ENCODE results near the gene GDPD3. TPM values are rescaled to one million over a fixed set of nuclear protein-coding genes. Genes with fewer than 3 reads are reported as not detected.

GDPD3 gene
- total and polyA plus RNA-seq, 4 donors = 0.42 to 0.71 (median 0.55) TPM

- Histone ChIP-seq H3K4me1 (ENCODE audit: control insufficient read depth in 4 of 4, insufficient read depth in 4 of 4, low read length in 3 of 4) (peaks cover 0 to 8% (median 3%) of the 10 kb centered on the region in 4 donors), H3K9ac (ENCODE audit: low read depth in 1 of 2, low read length in 2 of 2) (no peak overlapping the region), H3K4me3 (ENCODE audit: low read depth in 1 of 3, low read length in 3 of 3) (no peak overlapping the region), H3K27me3 (ENCODE audit: control insufficient read depth in 4 of 4, insufficient read depth in 4 of 4, low read length in 3 of 4) (no peaks in the 10 kb centered on the region), H3K9me3 (ENCODE audit: control insufficient read depth in 4 of 4, low read length in 3 of 4) (no peaks in the 10 kb centered on the region), H3K27ac (ENCODE audit: low read depth in 1 of 2, low read length in 2 of 2) (no peak overlapping the region), H3K36me3 (ENCODE audit: control insufficient read depth in 4 of 4, insufficient read depth in 3 of 4, low read depth in 1 of 4, low read length in 3 of 4) (no peaks in the 10 kb centered on the region)
- 89% methylated on average over 2 of the region's 2 CpGs for WGBS
- TF ChIP-seq REST (IDR thresholded peaks at IDR 0.05) = no peak
- TF ChIP-seq RXRA (IDR thresholded peaks at IDR 0.05) = no peak
- no peak for TF ChIP-seq HNF4A (conservative IDR thresholded peaks at IDR 0.05)
- TF ChIP-seq ZBTB33 (IDR thresholded peaks at IDR 0.05) = no peak
- TF ChIP-seq EGR1 (IDR thresholded peaks at IDR 0.05; ENCODE audit: low read depth in 2 of 2) = no peak
- DNase-seq (ENCODE audit: low spot score) = no peak
These were observed 52.3 kb downstream of the GDPD3 start for GRCh38 chr16:30060836-30061554.

- Histone ChIP-seq H3K9ac (ENCODE audit: low read depth in 1 of 2, low read length in 2 of 2) (no peak overlapping the region), H3K9me3 (ENCODE audit: control insufficient read depth in 4 of 4, low read length in 3 of 4) (no peaks in the 10 kb centered on the region), H3K36me3 (ENCODE audit: control insufficient read depth in 4 of 4, insufficient read depth in 3 of 4, low read depth in 1 of 4, low read length in 3 of 4) (no peaks in the 10 kb centered on the region), H3K4me1 (ENCODE audit: control insufficient read depth in 4 of 4, insufficient read depth in 4 of 4, low read length in 3 of 4) (peaks cover 0 to 8% (median 3%) of the 10 kb centered on the region in 4 donors), H3K27ac (ENCODE audit: low read depth in 1 of 2, low read length in 2 of 2) (no peak overlapping the region), H3K4me3 (ENCODE audit: low read depth in 1 of 3, low read length in 3 of 3) (no peak overlapping the region), H3K27me3 (ENCODE audit: control insufficient read depth in 4 of 4, insufficient read depth in 4 of 4, low read length in 3 of 4) (no peaks in the 10 kb centered on the region)
- whole genome bisulfite sequencing = 92% methylated on average over 4 of the region's 4 CpGs
- no peak for DNase-seq (ENCODE audit: low spot score)
- no peak for TF ChIP-seq NR2F2 (IDR thresholded peaks at IDR 0.05)
- no peak for TF ChIP-seq GABPA (IDR thresholded peaks at IDR 0.05 in 1 of 2, conservative IDR thresholded peaks at IDR 0.05 in 1 of 2)
- no peak for TF ChIP-seq CTCF (IDR thresholded peaks at IDR 0.05; ENCODE audit: low read depth, low read length, missing input control)
- no peak for TF ChIP-seq EGR1 (IDR thresholded peaks at IDR 0.05; ENCODE audit: low read depth in 2 of 2)
- TF ChIP-seq YY1 (IDR thresholded peaks at IDR 0.05) = no peak
- TF ChIP-seq ATF3 (IDR thresholded peaks at IDR 0.05) = no peak
- no peak for TF ChIP-seq JUND (IDR thresholded peaks at IDR 0.05)
- TF ChIP-seq RAD21 (IDR thresholded peaks at IDR 0.05) = no peak
- no peak for TF ChIP-seq MAX (IDR thresholded peaks at IDR 0.05)
- TF ChIP-seq RXRA (IDR thresholded peaks at IDR 0.05) = no peak
- TF ChIP-seq ZBTB33 (IDR thresholded peaks at IDR 0.05) = no peak
- no peak for TF ChIP-seq SP1 (IDR thresholded peaks at IDR 0.05)
- TF ChIP-seq HNF4G (IDR thresholded peaks at IDR 0.05) = no peak
- TF ChIP-seq FOXA1 (IDR thresholded peaks at IDR 0.05) = no peak
- TF ChIP-seq TAF1 (conservative IDR thresholded peaks at IDR 0.05) = no peak
- TF ChIP-seq REST (IDR thresholded peaks at IDR 0.05) = no peak
- no peak for TF ChIP-seq FOXA2 (IDR thresholded peaks at IDR 0.05)
- no peak for TF ChIP-seq HNF4A (conservative IDR thresholded peaks at IDR 0.05)
These were observed 53.0 kb downstream of the GDPD3 start for GRCh38 chr16:30060346-30060745.
